ENCODE measurements around the gene KANSL1. TPM values are rescaled to one million over a fixed set of nuclear protein-coding genes. Genes with fewer than 3 reads are reported as not detected.

Gene KANSL1
- total RNA-seq, 1 experiment from 2014 or later = 55.5 TPM

- ChIA-PET CTCF (no interaction called here), POLR2A (interaction anchor here (0.6 kb wide), 1 partner anchor 152 kb away, joined by 12 read pairs; no protein-coding TSS in a partner anchor)
- no peaks in the 10 kb centered on the region for H3K4me1 ChIP-seq (ENCODE audit: control insufficient read depth, insufficient read depth, low read length)
- H3K4me3 ChIP-seq (ENCODE audit: low read depth in 2 of 2, low read length in 2 of 2) = no peak overlapping the region
- H3K9me3 ChIP-seq (ENCODE audit: control insufficient read depth, insufficient read depth, low read depth, low read length) = no peaks in the 10 kb centered on the region
- ATAC-seq (no peak), DNase-seq (ENCODE audit: low read depth, low spot score) (no peak)
- H3K36me3 ChIP-seq (ENCODE audit: control insufficient read depth, insufficient read depth, low read length) = no peaks in the 10 kb centered on the region
- in situ Hi-C loops (cut with HindIII; ENCODE audit: low pct_unique_long_range_greater_than_20kb, low sequenced_read_pairs) (no loop called here), intact Hi-C loops (cut with micrococcal nuclease; ENCODE audit: unreplicated experiment) (no loop called here)
- H3K27me3 ChIP-seq (ENCODE audit: control insufficient read depth, insufficient read depth, low read length) = no peaks in the 10 kb centered on the region
- H3K27ac ChIP-seq (ENCODE audit: low read length) = no peak overlapping the region
- BruUV-seq (replicated peaks) = no TSS peak
- TF ChIP-seq SIN3A (IDR thresholded peaks at IDR 0.05; ENCODE audit: borderline replicate concordance, insufficient read depth, low read depth, low read length) (no peak), REST (IDR thresholded peaks at IDR 0.05; ENCODE audit: insufficient read depth in 1 of 2, low read depth in 2 of 2, low read length in 1 of 2) (no peak), TCF7L2 (IDR thresholded peaks at IDR 0.05; ENCODE audit: low read depth, low read length) (no peak), POLR2AphosphoS5 (IDR thresholded peaks at IDR 0.05; ENCODE audit: low read depth, low read length) (no peak), CTCF (IDR thresholded peaks at IDR 0.05) (no peak)
Measured at GRCh38 chr17:45999900-46000290, 193.3 kb downstream of the KANSL1 start.

GRCh38 chr17:45998987-45999899, 194.0 kb downstream of the KANSL1 start, which contains the start of gene STH:
Gene STH (plus strand): TSS chr17:45999250. CDS start chr17:45999280, 30 bp downstream.
- BruUV-seq (replicated peaks) = no TSS peak
- H3K4me1 ChIP-seq (ENCODE audit: control insufficient read depth, insufficient read depth, low read length) = no peaks in the 10 kb centered on the region
- no peaks in the 10 kb centered on the region for H3K9me3 ChIP-seq (ENCODE audit: control insufficient read depth, insufficient read depth, low read depth, low read length)
- H3K27ac ChIP-seq (ENCODE audit: low read length) = no peak within 1 kb of the TSS
- intact Hi-C loops (cut with micrococcal nuclease; ENCODE audit: unreplicated experiment) (no loop called here), in situ Hi-C loops (cut with HindIII; ENCODE audit: low pct_unique_long_range_greater_than_20kb, low sequenced_read_pairs) (no loop called here)
- ChIA-PET CTCF (no interaction called here), POLR2A (no interaction called here)
- no peaks in the 10 kb centered on the region for H3K27me3 ChIP-seq (ENCODE audit: control insufficient read depth, insufficient read depth, low read length)
- TF ChIP-seq SIN3A (IDR thresholded peaks at IDR 0.05; ENCODE audit: borderline replicate concordance, insufficient read depth, low read depth, low read length) (no peak), REST (IDR thresholded peaks at IDR 0.05; ENCODE audit: insufficient read depth in 1 of 2, low read depth in 2 of 2, low read length in 1 of 2) (no peak), TCF7L2 (IDR thresholded peaks at IDR 0.05; ENCODE audit: low read depth, low read length) (no peak), CTCF (IDR thresholded peaks at IDR 0.05) (no peak), POLR2AphosphoS5 (IDR thresholded peaks at IDR 0.05; ENCODE audit: low read depth, low read length) (no peak)
- no peaks in the 10 kb centered on the region for H3K36me3 ChIP-seq (ENCODE audit: control insufficient read depth, insufficient read depth, low read length)
- ATAC-seq (no peak), DNase-seq (ENCODE audit: low read depth, low spot score) (no peak)
- no peak within 1 kb of the TSS for H3K4me3 ChIP-seq (ENCODE audit: low read depth in 2 of 2, low read length in 2 of 2)
